WERI-Rb-1 (cell line): Measurements from ENCODE around the gene KIF5C.

ENCODE experiments used
- DNase-seq: peaks from one replicate; pipeline ENCODE4 v3.0.0-alpha.2; 2020
- H3K27ac ChIP-seq: fragments of 250-450 bp; sonication (Bioruptor Pico); 2 replicates; pipeline ENCODE4 v1.5.1; 2020; ENCODE audit warnings: mild to moderate bottlenecking, moderate library complexity
- H3K27me3 ChIP-seq: fragments of 250-450 bp; sonication (Bioruptor Pico); 2 replicates; pipeline ENCODE4 v1.5.1; 2021; ENCODE audit warnings: mild to moderate bottlenecking, low read depth, moderate library complexity; ENCODE audit not compliant: insufficient read depth, severe bottlenecking
- H3K36me3 ChIP-seq: fragments of 250-450 bp; sonication (Bioruptor Pico); 2 replicates; pipeline ENCODE4 v1.5.1; 2020; ENCODE audit warnings: mild to moderate bottlenecking, moderate library complexity
- H3K4me3 ChIP-seq: 2 replicates; pipeline ENCODE4 v1.5.1; 2011; ENCODE audit warnings: low read depth, mild to moderate bottlenecking, control low read depth, low read length
- H3K9me3 ChIP-seq: fragments of 250-450 bp; sonication (Bioruptor Pico); 2 replicates; pipeline ENCODE4 v1.5.1; 2021; ENCODE audit warnings: mild to moderate bottlenecking, moderate library complexity; ENCODE audit not compliant: severe bottlenecking
- TF ChIP-seq, protein P1 (sequence below): IDR thresholded peaks from 2 replicates; pipeline ENCODE4 v1.5.1; 2011; ENCODE audit warnings: low read depth, mild to moderate bottlenecking, control low read depth, inconsistent platforms, low read length

KIF5C gene

GRCh38 chr2:148866091-148866490, 8.9 kb upstream of the KIF5C start:
- no peak for DNase-seq
- Histone ChIP-seq H3K27me3 (peaks cover 15% of the 10 kb centered on the region), H3K27ac (no peak overlapping the region), H3K4me3 (no peak overlapping the region), H3K36me3 (no peaks in the 10 kb centered on the region), H3K9me3 (no peaks in the 10 kb centered on the region)
- TF ChIP-seq, protein P1, sequence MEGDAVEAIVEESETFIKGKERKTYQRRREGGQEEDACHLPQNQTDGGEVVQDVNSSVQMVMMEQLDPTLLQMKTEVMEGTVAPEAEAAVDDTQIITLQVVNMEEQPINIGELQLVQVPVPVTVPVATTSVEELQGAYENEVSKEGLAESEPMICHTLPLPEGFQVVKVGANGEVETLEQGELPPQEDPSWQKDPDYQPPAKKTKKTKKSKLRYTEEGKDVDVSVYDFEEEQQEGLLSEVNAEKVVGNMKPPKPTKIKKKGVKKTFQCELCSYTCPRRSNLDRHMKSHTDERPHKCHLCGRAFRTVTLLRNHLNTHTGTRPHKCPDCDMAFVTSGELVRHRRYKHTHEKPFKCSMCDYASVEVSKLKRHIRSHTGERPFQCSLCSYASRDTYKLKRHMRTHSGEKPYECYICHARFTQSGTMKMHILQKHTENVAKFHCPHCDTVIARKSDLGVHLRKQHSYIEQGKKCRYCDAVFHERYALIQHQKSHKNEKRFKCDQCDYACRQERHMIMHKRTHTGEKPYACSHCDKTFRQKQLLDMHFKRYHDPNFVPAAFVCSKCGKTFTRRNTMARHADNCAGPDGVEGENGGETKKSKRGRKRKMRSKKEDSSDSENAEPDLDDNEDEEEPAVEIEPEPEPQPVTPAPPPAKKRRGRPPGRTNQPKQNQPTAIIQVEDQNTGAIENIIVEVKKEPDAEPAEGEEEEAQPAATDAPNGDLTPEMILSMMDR = no peak

GRCh38 chr2:148867079-148867769, 7.8 kb upstream of the KIF5C start:
- no peak for DNase-seq
- Histone ChIP-seq H3K27ac (no peak overlapping the region), H3K4me3 (no peak overlapping the region), H3K27me3 (peaks cover 15% of the 10 kb centered on the region), H3K9me3 (no peaks in the 10 kb centered on the region), H3K36me3 (no peaks in the 10 kb centered on the region)
- TF ChIP-seq, protein P1 = no peak

GRCh38 chr2:148875387-148876051, 492 bp downstream of the KIF5C start:
- TF ChIP-seq, protein P1 = no peak
- H3K9me3 ChIP-seq = peaks cover 8% of the 10 kb centered on the region
- H3K27me3 ChIP-seq = peaks cover 25% of the 10 kb centered on the region
- DNase-seq = no peak
- H3K36me3 ChIP-seq = no peaks in the 10 kb centered on the region
- no peak overlapping the region for H3K27ac ChIP-seq
- H3K4me3 ChIP-seq = peak overlapping the region; percentile 43

GRCh38 chr2:148876202-148876594, 1.2 kb downstream of the KIF5C start:
- Histone ChIP-seq H3K27ac (no peak overlapping the region), H3K36me3 (no peaks in the 10 kb centered on the region), H3K4me3 (peak overlapping the region; percentile 36), H3K9me3 (peaks cover 9% of the 10 kb centered on the region), H3K27me3 (peaks cover 25% of the 10 kb centered on the region)
- DNase-seq = peak; percentile 19
- TF ChIP-seq, protein P1 = no peak

DNA sequence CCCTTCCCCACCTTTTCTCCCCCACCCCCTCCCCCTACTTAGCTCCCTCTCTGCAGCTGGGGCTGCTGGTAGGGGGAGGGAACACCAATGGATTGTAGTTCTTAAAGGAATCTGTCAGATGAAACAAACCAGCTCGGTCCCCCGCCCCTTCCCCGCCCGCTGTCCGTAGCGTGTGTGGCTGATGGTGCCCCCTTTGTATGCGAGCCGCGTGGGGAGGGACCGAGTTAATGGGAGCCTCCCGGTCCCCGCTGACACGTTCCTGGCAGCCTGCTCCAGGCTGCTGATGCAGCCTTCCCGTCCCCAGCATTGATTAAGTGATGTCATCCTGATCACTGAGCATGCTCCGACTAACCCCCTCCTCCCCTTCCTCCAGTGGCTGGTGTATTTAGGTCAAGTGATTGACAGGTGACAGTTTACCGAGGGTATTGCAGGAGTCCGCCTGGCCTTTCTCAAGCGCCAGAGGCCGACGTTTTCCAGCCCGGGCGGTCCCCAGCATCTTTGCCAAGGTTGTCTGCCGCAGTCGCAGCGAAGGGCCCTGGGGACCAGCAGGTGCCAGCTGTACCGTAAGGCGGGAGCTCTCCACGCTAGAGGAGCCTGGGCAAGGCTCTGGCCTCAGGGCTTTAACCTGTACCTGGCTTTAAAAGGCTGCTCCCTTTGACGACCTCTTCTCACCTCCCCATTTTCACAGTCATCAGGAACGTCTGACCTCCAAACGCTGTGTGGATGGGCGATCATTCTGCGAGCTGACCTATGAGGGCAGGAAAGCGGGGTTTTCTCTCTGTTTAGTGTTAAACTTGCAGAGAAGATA, 1.8 kb downstream of the KIF5C start:
- peak; percentile 45 for DNase-seq
- peaks cover 25% of the 10 kb centered on the region for H3K27me3 ChIP-seq
- H3K4me3 ChIP-seq = peak overlapping the region; percentile 36
- no peak overlapping the region for H3K27ac ChIP-seq
- TF ChIP-seq, protein P1 = no peak
- H3K36me3 ChIP-seq = no peaks in the 10 kb centered on the region
- H3K9me3 ChIP-seq = peaks cover 9% of the 10 kb centered on the region
